ENCODE results near the gene CAND2.

CAND2 gene

GRCh38 chr3:12796171-12797123 is at the start of gene CAND2:
CAND2 (plus strand) TSS chr3:12796680; CDS start chr3:12796721, 41 bp downstream.
- TF ChIP-seq CTCF (IDR thresholded peaks at IDR 0.05; ENCODE audit: borderline replicate concordance, insufficient read depth, low read depth, low read length), result no peak
- H3K4me3 ChIP-seq (ENCODE audit: low read depth, low read length), result no peak within 1 kb of the TSS

- no peak overlapping the region for H3K4me3 ChIP-seq (ENCODE audit: low read depth, low read length)
- TF ChIP-seq CTCF (IDR thresholded peaks at IDR 0.05; ENCODE audit: borderline replicate concordance, insufficient read depth, low read depth, low read length), result no peak
Observed at GRCh38 chr3:12748477-12748876, 48.0 kb upstream of the CAND2 start.

GRCh38 chr3:12750223-12750622 is 46.3 kb upstream of the CAND2 start:
- H3K4me3 ChIP-seq (ENCODE audit: low read depth, low read length), result no peak overlapping the region
- TF ChIP-seq CTCF (IDR thresholded peaks at IDR 0.05; ENCODE audit: borderline replicate concordance, insufficient read depth, low read depth, low read length), result no peak

- no peak for TF ChIP-seq CTCF (IDR thresholded peaks at IDR 0.05; ENCODE audit: borderline replicate concordance, insufficient read depth, low read depth, low read length)
- no peak overlapping the region for H3K4me3 ChIP-seq (ENCODE audit: low read depth, low read length)
Observed at GRCh38 chr3:12750658-12751071, 45.8 kb upstream of the CAND2 start.

- no peak overlapping the region for H3K4me3 ChIP-seq (ENCODE audit: low read depth, low read length)
- TF ChIP-seq CTCF (IDR thresholded peaks at IDR 0.05; ENCODE audit: borderline replicate concordance, insufficient read depth, low read depth, low read length), result no peak
Observed at GRCh38 chr3:12751571-12751970, 44.9 kb upstream of the CAND2 start.

GRCh38 chr3:12752102-12752501 is 44.4 kb upstream of the CAND2 start:
- H3K4me3 ChIP-seq (ENCODE audit: low read depth, low read length), result no peak overlapping the region
- no peak for TF ChIP-seq CTCF (IDR thresholded peaks at IDR 0.05; ENCODE audit: borderline replicate concordance, insufficient read depth, low read depth, low read length)

GRCh38 chr3:12752809-12753208 is 43.7 kb upstream of the CAND2 start:
- H3K4me3 ChIP-seq (ENCODE audit: low read depth, low read length), result no peak overlapping the region
- no peak for TF ChIP-seq CTCF (IDR thresholded peaks at IDR 0.05; ENCODE audit: borderline replicate concordance, insufficient read depth, low read depth, low read length)
